SH-SY5Y (cell line): ENCODE data around the gene ALPI.

Experiments
- GATA2 ChIP-seq: IDR thresholded peaks from 2 replicates; pipeline ENCODE4 v1.6.1; 2011; ENCODE audit warnings: mild to moderate bottlenecking, low read depth, low read length
- GATA3 ChIP-seq: IDR thresholded peaks from 2 replicates; pipeline ENCODE4 v1.6.1; 2011; ENCODE audit warnings: low read depth, mild to moderate bottlenecking, low read length, moderate library complexity

The ALPI gene

GRCh38 chr2:232419245-232420072 lies 36.5 kb upstream of the ALPI start:
- TF ChIP-seq GATA2 (no peak), GATA3 (no peak)

DNA sequence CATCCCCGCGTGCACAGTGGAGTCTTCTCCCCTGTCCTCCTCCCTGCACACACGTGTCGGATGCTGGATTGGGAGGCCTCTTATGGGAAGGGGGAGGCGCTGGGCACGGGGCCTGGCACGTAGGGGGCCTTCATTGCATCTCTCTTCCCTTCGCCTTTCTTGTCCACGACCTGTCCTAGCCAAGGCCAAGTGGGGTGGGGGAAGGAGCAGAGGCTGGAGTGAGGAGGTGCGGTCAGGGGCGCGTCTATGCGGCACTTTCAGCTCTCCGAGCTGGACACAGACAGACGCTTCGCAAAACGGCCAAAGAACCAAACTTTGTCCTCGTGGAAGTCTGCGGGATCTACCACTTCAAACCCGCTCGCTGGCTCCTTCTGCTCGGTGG lies 35.9 kb upstream of the ALPI start:
- no peak for TF ChIP-seq GATA3
- no peak for TF ChIP-seq GATA2

DNA sequence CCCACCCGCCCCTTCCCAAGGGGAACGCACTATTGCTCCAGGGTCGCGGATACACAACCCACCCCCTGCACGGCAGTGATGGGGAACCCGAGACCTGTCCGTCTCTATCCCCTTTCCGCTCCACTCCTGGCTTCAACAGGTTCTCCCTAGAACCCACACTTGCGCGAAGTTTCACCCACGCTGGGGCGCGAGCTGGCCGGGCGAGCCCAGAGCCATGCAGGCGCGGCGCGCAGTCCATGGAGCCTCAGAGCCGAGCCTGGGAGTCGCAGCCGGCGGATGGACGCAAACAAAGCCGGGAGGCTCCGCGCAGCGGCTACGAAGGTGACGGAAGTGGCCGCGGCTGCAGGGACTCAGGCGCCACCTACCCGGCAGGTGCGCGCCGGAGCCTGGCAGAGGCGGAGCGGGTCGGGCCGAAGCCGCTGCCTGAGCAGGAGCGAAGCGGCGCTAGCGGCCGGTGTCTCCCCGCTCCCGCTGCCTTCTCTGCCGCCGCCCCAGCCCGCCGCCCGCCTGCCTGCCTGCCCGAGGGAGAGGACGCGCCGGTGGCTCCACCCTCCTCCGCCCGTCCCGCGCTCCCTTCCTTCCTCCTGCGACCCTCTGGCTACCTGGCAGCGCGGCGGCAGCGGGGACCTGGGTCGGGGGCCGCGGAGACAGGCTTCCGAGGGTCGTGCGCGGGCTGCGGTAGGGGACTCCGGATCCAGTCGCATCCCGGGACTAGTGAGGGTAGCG lies 35.3 kb upstream of the ALPI start:
- TF ChIP-seq GATA3 = no peak
- TF ChIP-seq GATA2 = no peak

DNA sequence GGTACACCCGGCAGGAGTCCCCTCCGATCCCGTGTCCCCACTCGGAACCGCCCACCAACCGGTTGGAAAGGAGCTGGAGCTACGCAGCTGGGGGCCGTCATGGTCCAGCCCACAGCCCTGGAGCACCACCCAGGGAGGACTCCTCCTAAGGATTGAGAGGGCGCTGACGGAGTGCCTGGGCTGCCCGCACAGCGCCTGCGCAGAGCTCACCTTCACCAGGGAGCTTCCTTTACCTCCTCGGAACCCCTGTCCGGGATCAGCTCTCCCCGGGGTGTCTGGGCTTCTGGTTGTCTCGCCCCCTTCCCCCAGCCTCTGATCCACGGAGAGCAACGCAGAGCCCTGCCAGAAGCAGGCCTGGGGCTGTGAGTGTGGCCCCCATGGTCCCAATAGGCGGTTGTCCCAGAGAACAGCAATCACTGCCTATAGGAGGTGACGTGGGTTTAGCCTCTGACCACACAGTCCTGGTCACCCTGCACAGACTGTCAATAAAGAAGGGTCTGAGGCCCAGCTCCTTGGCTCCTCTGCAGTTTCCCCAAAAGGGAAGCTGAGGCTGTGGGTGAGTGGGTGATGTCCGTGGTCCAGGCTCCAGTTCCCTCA lies 34.7 kb upstream of the ALPI start:
- TF ChIP-seq GATA2 = no peak
- TF ChIP-seq GATA3 = no peak

GRCh38 chr2:232422051-232422450 lies 33.9 kb upstream of the ALPI start:
- TF ChIP-seq GATA3 (no peak), GATA2 (no peak)

- no peak for TF ChIP-seq GATA3
- no peak for TF ChIP-seq GATA2
Observed at GRCh38 chr2:232431705-232432590, 24.0 kb upstream of the ALPI start.

DNA sequence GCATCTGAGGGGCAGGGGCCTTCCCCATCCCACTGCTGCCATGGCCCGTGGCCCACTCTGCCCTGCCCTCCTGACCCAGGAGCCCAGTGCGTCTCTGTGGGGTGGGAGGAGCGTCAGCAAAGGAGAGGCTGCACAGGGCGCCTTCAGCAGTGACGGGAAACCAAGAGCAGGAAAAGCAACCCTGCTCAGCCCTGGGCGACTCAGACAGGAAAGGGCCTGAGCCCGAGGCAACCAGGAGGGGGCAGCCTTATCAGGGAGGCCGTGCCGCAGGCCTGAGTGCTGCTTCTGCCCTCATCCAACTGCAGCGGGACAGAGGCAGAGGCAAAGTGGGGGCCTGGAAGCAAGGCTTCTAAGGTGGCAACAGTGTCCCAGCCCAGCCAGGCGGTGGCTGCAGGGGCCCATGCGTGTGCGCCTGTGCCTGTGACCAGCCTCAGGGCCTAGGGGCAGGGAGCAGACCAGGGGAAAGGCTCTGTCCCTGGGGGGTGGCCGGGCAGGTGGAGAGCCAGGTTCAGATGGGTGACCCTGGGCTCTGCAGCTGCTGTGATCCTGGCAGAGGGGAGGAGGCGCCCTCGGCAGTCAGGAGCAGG lies 23.3 kb upstream of the ALPI start:
- no peak for TF ChIP-seq GATA2
- TF ChIP-seq GATA3 = no peak

GRCh38 chr2:232434091-232434490 lies 21.9 kb upstream of the ALPI start:
- no peak for TF ChIP-seq GATA2
- no peak for TF ChIP-seq GATA3

DNA sequence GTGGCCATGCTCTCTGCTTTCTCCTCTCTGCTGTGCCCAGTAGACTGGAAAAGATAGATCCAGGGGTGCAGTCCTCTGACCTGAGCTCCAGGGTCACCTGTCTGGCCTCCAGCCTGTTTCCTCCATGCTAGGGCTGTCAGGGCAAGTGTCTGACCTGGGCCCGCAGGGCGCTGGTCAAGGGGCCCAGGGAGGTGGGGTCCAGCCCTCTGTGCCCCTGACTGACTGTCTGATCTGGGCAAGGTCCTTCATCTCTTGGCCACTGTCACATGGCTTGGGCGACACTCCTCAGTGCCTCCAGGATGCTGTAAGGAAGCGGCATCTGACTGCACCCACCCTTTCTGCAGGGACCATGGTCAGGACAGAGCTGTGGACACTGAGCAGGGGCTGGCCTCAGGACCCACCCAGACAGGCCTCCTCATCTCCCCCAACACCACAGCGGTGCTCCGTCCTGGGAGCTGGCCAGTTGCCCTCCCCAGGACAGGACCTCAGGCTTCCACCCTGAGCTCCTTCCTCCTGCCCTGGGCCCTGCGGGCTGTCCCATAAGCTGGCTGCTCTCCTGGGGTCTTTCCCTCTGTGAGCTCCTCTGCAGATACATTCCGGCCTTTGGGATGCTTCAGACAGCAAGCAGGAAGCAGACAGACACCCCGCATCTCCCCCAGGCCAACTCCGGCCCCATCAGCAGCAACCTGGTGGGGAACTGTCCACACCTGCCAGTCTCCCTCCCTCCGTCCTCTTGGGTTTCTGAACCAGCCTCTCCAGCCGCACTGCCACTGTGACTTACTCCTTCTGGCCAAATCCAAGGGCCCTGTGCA lies 21.2 kb upstream of the ALPI start:
- TF ChIP-seq GATA3 = no peak
- TF ChIP-seq GATA2 = no peak

DNA sequence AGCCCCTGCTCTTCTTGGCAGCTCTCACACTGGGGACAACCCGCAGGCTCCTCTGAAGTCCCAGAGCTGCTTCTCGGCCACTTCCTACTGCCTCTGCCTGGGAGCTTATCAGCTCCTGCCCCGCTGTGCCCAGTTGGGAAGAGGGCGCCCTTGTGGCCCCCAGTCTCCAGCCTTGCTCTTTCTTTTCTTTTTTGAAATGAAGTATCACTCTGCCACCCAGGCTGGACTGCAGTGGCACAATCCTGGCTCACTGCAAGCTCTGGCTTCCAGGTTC lies 20.6 kb upstream of the ALPI start:
- TF ChIP-seq GATA3 (no peak), GATA2 (no peak)

- TF ChIP-seq GATA3 = no peak
- TF ChIP-seq GATA2 = no peak
Observed at GRCh38 chr2:232435805-232436204, 20.1 kb upstream of the ALPI start.

GRCh38 chr2:232436381-232437194 lies 19.4 kb upstream of the ALPI start:
- TF ChIP-seq GATA3 = no peak
